NCI-H1930 (cell line): Measurements from ENCODE around the gene VBP1.
"Not testable (repeated sequence)": the region's sequence is repeated elsewhere in the genome, so short reads cannot be mapped to it uniquely, and the experiment has no call there.

Experiments
- DNase-seq, 2 experiments: peaks; one replicate each; lab custom pipeline; 2025; lab: John Stamatoyannopoulos, UW

Gene VBP1

DNA sequence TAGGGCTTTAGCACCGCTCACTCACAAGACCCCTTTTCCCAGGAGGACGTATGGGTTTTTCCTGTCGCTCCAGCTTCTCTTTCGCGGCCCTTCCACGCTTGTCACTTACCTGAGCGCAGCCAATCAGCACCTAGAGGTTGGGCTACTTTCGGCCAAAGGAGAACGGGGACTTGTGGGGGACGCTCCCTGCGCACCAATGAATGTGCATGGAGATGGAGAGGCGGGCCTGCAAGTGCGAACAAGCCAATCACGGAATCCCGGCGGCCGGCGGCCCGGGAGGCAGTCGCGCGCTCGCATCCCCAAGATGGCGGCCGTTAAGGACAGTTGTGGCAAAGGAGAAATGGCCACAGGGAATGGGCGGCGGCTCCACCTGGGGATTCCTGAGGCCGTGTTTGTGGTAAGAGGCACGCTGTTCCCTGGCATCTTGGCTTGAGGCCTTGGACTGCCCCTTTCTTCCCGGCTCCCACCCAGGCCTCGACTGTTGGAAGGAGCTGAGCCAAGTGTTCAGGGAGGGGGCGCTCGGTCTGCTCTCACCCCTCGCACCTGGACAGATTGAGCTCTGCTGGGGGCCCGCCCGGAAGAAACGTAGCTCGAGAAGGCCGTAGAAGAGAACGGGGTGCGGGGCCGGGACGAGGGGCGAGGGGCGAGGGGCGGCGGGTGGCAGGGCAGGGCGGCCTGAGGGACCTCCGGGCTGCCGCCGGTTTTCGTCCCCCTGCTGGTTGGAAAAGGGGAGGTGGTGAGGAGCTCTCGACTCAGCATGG, at the start of gene VBP1:
Gene VBP1, plus strand, starts transcription at position 282 of the 761 bp plus-strand sequence. Its CDS starts 23 bp downstream, at position 305.
- peak; percentile 90 to 91 for DNase-seq

DNA sequence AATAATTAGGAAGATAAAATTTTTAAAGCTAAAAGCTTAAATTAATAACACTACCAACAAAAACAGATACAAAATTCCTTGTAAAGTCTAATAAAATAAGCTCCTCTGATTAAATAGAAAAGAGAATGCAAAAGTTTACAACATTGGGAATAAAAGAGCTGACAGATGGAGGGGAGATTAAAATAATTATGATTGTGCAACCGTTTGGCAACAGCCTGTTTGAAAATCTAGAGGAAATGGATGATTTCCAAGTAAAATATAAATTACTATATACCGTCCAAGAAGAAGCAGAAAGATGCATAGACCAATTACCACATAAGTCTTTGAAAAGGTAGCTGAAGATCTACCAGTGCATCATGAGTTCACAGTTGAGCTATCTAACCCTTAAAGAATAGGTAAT, 46.4 kb upstream of the VBP1 start:
- no peak for DNase-seq

GRCh38 chrX:155179346-155179997, 36.8 kb upstream of the VBP1 start:
- DNase-seq = no peak

GRCh38 chrX:155188786-155189185, 27.5 kb upstream of the VBP1 start:
- DNase-seq = no peak

DNA sequence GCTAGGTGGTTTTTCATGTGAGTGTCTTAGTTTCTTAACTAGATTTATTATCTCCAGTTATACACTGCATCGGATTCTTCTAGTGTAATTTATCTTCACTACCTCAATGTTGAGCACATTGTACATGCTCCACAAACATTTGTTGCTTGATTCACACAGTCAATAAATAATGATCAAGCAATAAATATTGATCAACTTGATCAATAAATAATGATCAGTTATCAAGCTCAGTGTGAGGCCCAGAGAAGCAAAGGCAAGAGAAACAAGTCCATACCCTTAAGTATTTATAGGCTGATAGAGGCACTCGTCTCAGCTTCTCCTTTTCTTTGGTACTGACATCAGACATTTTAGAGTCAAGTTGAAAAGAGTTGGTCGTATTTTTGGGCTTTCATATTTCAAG, 5.1 kb upstream of the VBP1 start:
- DNase-seq = no peak

- DNase-seq = no peak
These were observed 2.5 kb upstream of the VBP1 start for GRCh38 chrX:155213731-155214130.

- no peak for DNase-seq
These were observed 649 bp upstream of the VBP1 start for GRCh38 chrX:155215443-155216178.

DNA sequence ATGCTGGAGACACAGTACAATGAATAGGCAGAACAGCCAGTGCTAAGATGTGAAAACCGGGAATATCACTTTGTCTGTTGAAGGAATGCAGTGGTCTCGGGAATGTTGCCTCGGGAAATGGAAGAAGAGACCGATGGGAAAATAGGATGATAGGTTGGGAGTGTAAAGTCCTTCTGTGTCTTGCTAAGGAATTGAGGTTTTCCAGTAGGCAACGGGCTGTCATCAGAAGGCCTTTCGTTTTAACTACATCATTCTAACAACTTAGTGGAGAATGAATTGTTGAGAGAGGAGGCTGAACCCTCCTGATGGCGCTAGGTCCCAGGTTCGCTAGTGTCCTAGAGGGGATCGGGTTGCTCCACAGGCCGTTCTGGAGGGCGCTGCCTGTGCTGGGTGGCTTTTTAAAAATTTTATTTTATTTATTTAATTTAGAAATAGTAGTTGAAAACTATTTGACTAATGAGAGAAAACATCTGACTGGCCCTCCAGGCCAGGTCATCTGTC, 730 bp downstream of the VBP1 start:
- DNase-seq = no peak

GRCh38 chrX:155218777-155219176, 2.5 kb downstream of the VBP1 start:
- no peak for DNase-seq

DNA sequence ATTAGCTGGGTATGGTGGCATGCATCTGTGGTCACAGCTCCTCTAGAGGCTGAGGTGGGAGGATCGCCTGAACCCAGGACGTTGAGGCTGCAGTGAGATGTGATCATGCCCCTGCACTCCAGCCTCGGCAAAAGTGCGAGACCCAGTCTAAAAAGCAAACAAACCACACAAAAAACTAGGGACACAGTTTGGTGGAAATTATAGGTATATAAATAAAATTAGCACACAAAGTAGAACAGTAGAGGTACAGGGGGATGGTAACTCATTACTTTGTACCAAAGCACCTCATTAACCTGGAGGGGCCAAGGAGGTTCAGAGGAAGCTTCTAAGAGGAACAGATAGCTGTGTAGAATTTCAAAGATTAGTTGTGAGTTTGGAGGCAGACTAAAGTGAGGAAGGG, 5.1 kb downstream of the VBP1 start:
- no peak for DNase-seq

GRCh38 chrX:155223746-155224145, 7.5 kb downstream of the VBP1 start:
- not testable (repeated sequence) for DNase-seq

- no peak for DNase-seq
These were observed 9.5 kb downstream of the VBP1 start for GRCh38 chrX:155225774-155226173.

DNA sequence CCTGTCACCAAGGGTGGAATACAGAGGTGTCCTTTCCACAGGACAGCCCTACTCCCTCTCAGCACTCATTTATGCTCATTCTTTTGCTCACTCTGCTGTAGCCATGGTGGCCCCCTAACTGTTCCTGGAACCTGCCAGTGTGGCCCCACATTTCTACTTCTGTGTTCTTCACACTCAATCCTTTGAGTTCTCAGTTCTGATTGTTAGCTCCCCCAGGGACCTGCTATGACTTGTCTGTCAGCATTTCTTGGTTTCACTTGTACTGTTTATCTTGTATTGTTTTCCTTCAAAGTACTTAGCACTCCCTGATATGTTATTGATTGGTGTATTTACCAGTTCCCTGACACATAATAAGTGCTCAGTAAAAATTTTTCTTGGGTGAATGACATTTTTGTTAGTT, 14.9 kb downstream of the VBP1 start:
- DNase-seq = no peak

- no peak for DNase-seq
These were observed 19.6 kb downstream of the VBP1 start for GRCh38 chrX:155235891-155236290.

- no peak for DNase-seq
These were observed 21.5 kb downstream of the VBP1 start for GRCh38 chrX:155237719-155238118.

GRCh38 chrX:155242300-155242699, 26.0 kb downstream of the VBP1 start:
- DNase-seq = no peak

- DNase-seq = no peak
These were observed 30.5 kb downstream of the VBP1 start for GRCh38 chrX:155246748-155247147.

- DNase-seq = no peak
These were observed 31.2 kb downstream of the VBP1 start for GRCh38 chrX:155247497-155247896.

DNA sequence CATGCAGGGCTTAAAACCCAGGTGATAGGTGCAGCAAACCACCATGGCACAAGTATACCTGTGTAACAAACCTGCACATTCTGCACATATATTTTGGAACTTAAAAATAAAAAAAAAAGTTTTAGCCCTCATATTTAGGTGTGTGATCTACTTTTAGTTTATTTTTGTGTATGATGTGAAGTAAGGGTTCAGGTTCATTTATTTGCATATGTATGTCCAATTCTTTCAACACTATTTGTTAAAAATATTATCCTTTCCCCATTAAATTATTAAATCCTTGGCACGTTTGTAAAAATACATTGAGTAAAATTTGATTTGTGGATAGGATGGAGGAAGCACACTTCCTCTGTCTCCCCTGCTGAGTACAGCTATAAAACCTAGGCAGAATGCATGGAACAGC, 35.1 kb downstream of the VBP1 start:
- no peak for DNase-seq

DNA sequence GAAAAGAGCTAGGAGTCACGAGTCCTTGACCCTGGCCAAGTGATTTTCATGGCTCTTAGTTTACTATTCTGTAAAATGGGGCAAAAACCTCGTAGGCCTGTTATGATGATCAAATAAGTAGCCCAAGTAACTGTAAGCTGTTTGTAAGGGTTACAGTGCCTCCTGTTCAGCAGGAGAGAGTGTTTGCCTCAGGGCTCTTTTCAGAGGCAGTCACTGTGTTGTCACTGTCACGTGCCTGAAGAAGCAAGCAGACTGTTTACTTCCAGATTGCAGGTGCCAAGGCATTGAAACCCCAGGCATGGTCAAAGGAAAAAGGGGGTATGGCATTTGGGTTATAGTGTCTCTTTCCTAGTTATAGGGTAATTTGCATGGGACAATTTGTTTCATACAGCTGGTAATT, 43.5 kb downstream of the VBP1 start:
- DNase-seq = no peak

- DNase-seq = no peak
These were observed 46.9 kb downstream of the VBP1 start for GRCh38 chrX:155262970-155263754.
